HEK293T (cell line): ENCODE results near the gene RNF6.

Experiments used
- CTCF ChIA-PET: fragments of 350-600 bp; formaldehyde crosslinking; extraction: SDS; loops from one replicate; lab custom pipeline; 2021; ENCODE audit warnings: antibody characterized with exemption, inconsistent platforms; lab: Yijun Ruan, JAX
- POLR2A ChIA-PET: fragments of 350-600 bp; formaldehyde crosslinking; extraction: SDS; loops from one replicate; lab custom pipeline; 2020; ENCODE audit warnings: antibody characterized with exemption, inconsistent platforms; lab: Yijun Ruan, JAX
- DNase-seq: peaks from one replicate; pipeline ENCODE4 v3.0.0; 2012; ENCODE audit warnings: mixed read lengths; ENCODE audit errors: extremely low spot score
- ARNT ChIP-seq: fragments of 450-650 bp; IDR thresholded peaks from 2 replicates; pipeline ENCODE4 v1.6.1; 2017; ENCODE audit warnings: mild to moderate bottlenecking
- BHLHE40 ChIP-seq: fragments of 450-650 bp; IDR thresholded peaks from 2 replicates; pipeline ENCODE4 v1.6.1; 2016; ENCODE audit warnings: mild to moderate bottlenecking, moderate library complexity, borderline replicate concordance
- CTBP1 ChIP-seq: fragments of 450-650 bp; IDR thresholded peaks from 2 replicates; pipeline ENCODE4 v1.6.1; 2016; ENCODE audit warnings: borderline replicate concordance
- ELF4 ChIP-seq: fragments of 450-650 bp; IDR thresholded peaks from 2 replicates; pipeline ENCODE4 v1.6.1; 2017; ENCODE audit warnings: antibody characterized with exemption
- FOXA1 ChIP-seq: fragments of 450-650 bp; IDR thresholded peaks from 2 replicates; pipeline ENCODE4 v1.6.1; 2016; ENCODE audit warnings: mild to moderate bottlenecking
- FOXK2 ChIP-seq: fragments of 450-650 bp; IDR thresholded peaks from 2 replicates; pipeline ENCODE4 v1.6.1; 2016; ENCODE audit warnings: mild to moderate bottlenecking
- FOXM1 ChIP-seq: fragments of 450-650 bp; IDR thresholded peaks from 2 replicates; pipeline ENCODE4 v1.6.1; 2017; ENCODE audit warnings: mild to moderate bottlenecking, borderline replicate concordance
- HDGF ChIP-seq: fragments of 450-650 bp; IDR thresholded peaks from 2 replicates; pipeline ENCODE4 v1.6.1; 2017; ENCODE audit warnings: antibody characterized with exemption, borderline replicate concordance
- L3MBTL2 ChIP-seq: fragments of 450-650 bp; conservative IDR thresholded peaks from 2 replicates; pipeline ENCODE4 v1.6.1; 2016; ENCODE audit warnings: mild to moderate bottlenecking
- LEF1 ChIP-seq: fragments of 450-650 bp; IDR thresholded peaks from 2 replicates; pipeline ENCODE4 v1.6.1; 2017; ENCODE audit warnings: mild to moderate bottlenecking, borderline replicate concordance
- NFRKB ChIP-seq: fragments of 450-650 bp; IDR thresholded peaks from 2 replicates; pipeline ENCODE4 v1.6.1; 2016; ENCODE audit warnings: mild to moderate bottlenecking, moderate library complexity
- PKNOX1 ChIP-seq: fragments of 450-650 bp; IDR thresholded peaks from 2 replicates; pipeline ENCODE4 v1.6.1; 2016
- SP1 ChIP-seq: fragments of 450-650 bp; IDR thresholded peaks from 2 replicates; pipeline ENCODE4 v1.6.1; 2017
- SUZ12 ChIP-seq: fragments of 450-650 bp; IDR thresholded peaks from 2 replicates; pipeline ENCODE4 v1.6.1; 2016; ENCODE audit warnings: mild to moderate bottlenecking
- TARDBP ChIP-seq: fragments of 450-650 bp; IDR thresholded peaks from 2 replicates; pipeline ENCODE4 v1.6.1; 2016
- ZNF384 ChIP-seq: fragments of 450-650 bp; IDR thresholded peaks from 2 replicates; pipeline ENCODE4 v1.6.1; 2016

RNF6 gene

GRCh38 chr13:26257049-26257448 is 34.9 kb upstream of the RNF6 start:
- TF ChIP-seq HDGF (no peak), FOXA1 (no peak), ARNT (no peak), FOXK2 (no peak), ELF4 (no peak), TARDBP (no peak), L3MBTL2 (no peak), ZNF384 (no peak), NFRKB (no peak), SP1 (no peak), PKNOX1 (no peak), CTBP1 (no peak), LEF1 (no peak), BHLHE40 (no peak), FOXM1 (no peak), SUZ12 (no peak)
- ChIA-PET POLR2A (no interaction called here), CTCF (no interaction called here)
- DNase-seq, result no peak

- DNase-seq, result no peak
- TF ChIP-seq ARNT, result no peak
- TF ChIP-seq FOXK2, result no peak
- TF ChIP-seq ZNF384, result no peak
- no peak for TF ChIP-seq BHLHE40
- ChIA-PET POLR2A (interaction anchor here (0.7 kb wide), 1 partner anchor 33 kb away, joined by 4 read pairs; the partner anchor contains the start of gene RNF6), CTCF (no interaction called here)
Observed at GRCh38 chr13:26255691-26256277, 33.7 kb upstream of the RNF6 start.

GRCh38 chr13:26255115-26255514 is 33.0 kb upstream of the RNF6 start:
- ChIA-PET POLR2A (no interaction called here), CTCF (interaction anchor here (1.4 kb wide), 1 partner anchor 11 kb away, joined by 3 read pairs; no protein-coding TSS in a partner anchor)
- no peak for DNase-seq
- no peak for TF ChIP-seq CTBP1
- no peak for TF ChIP-seq BHLHE40
- TF ChIP-seq FOXA1, result no peak
- TF ChIP-seq PKNOX1, result no peak
- TF ChIP-seq FOXM1, result no peak
- no peak for TF ChIP-seq LEF1
- TF ChIP-seq ARNT, result no peak
- TF ChIP-seq ZNF384, result no peak
- no peak for TF ChIP-seq ELF4
- no peak for TF ChIP-seq NFRKB

- POLR2A ChIA-PET, result interaction anchor here (0.6 kb wide), 1 partner anchor 34 kb away, joined by 4 read pairs; no protein-coding TSS in a partner anchor
- DNase-seq, result peak; percentile 16
- CTCF ChIA-PET, result interaction anchor here (1.4 kb wide), 1 partner anchor 12 kb away, joined by 3 read pairs; no protein-coding TSS in a partner anchor
- no peak for TF ChIP-seq SP1
- no peak for TF ChIP-seq ELF4
- TF ChIP-seq LEF1, result no peak
- TF ChIP-seq NFRKB, result no peak
- no peak for TF ChIP-seq ARNT
- no peak for TF ChIP-seq TARDBP
- no peak for TF ChIP-seq BHLHE40
- TF ChIP-seq SUZ12, result no peak
- TF ChIP-seq FOXK2, result no peak
- no peak for TF ChIP-seq FOXA1
- TF ChIP-seq HDGF, result no peak
- no peak for TF ChIP-seq L3MBTL2
- no peak for TF ChIP-seq ZNF384
- TF ChIP-seq PKNOX1, result no peak
Observed at GRCh38 chr13:26254583-26255111, 32.5 kb upstream of the RNF6 start.

GRCh38 chr13:26253787-26254582 is 31.9 kb upstream of the RNF6 start, which contains the start of gene CDK8:
Gene CDK8 (plus strand): TSS chr13:26254129. CDS start chr13:26254642, 513 bp downstream.
- TF ChIP-seq L3MBTL2 (peak; percentile 62), CTBP1 (no peak), SUZ12 (peak; percentile 70; the same call in 1 of the 2 replicates)
- DNase-seq, result peak; percentile 66
- ChIA-PET POLR2A (interaction anchor here (0.6 kb wide), 1 partner anchor 33 kb away, joined by 4 read pairs; no protein-coding TSS in a partner anchor), CTCF (interaction anchor here (1.4 kb wide), 1 partner anchor 12 kb away, joined by 3 read pairs; no protein-coding TSS in a partner anchor)
